Measurements from ENCODE around the gene BDKRB2.
A peak's percentile ranks its signal among the peaks of the same experiment; 100 is the strongest.
"Not testable (repeated sequence)": the region's sequence is repeated elsewhere in the genome, so short reads cannot be mapped to it uniquely, and the experiment has no call there.

Gene BDKRB2

GRCh38 chr14:96229315-96229714 is 24.7 kb downstream of the BDKRB2 start:
- DNase-seq = no peak

GRCh38 chr14:96231056-96231455 is 26.4 kb downstream of the BDKRB2 start:
- no peak for DNase-seq

- no peak for DNase-seq
Observed at GRCh38 chr14:96231526-96232130, 27.0 kb downstream of the BDKRB2 start.

- DNase-seq = no peak
Observed at GRCh38 chr14:96232506-96232905, 27.9 kb downstream of the BDKRB2 start.

GRCh38 chr14:96233661-96234060 is 29.0 kb downstream of the BDKRB2 start:
- DNase-seq = no peak

- no peak for DNase-seq
Observed at GRCh38 chr14:96235426-96235825, 30.8 kb downstream of the BDKRB2 start.

- DNase-seq = no peak
Observed at GRCh38 chr14:96237641-96238040, 33.0 kb downstream of the BDKRB2 start.

- DNase-seq = no peak
Observed at GRCh38 chr14:96238676-96239265, 34.1 kb downstream of the BDKRB2 start.

DNA sequence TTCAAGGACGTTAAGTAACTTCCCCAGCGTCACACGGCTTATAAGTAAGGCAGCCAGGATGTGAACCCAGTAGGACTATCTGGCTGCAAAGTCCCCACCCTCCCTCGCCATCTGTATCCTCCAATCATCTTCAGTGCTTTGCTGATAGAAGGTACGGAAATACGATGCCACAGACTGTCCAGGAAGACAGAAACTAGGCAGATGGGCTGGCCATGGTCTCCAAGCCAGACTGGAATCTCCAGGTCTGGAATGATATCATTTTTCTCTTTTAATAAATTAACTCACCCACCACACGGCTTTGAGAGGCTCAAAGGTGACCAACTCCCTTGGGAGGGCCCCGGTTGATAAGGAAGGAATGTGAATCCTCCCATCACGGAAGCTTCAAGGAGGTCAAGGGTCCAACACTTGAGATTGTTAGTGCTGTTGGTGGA is 35.1 kb downstream of the BDKRB2 start:
- DNase-seq = no peak

DNA sequence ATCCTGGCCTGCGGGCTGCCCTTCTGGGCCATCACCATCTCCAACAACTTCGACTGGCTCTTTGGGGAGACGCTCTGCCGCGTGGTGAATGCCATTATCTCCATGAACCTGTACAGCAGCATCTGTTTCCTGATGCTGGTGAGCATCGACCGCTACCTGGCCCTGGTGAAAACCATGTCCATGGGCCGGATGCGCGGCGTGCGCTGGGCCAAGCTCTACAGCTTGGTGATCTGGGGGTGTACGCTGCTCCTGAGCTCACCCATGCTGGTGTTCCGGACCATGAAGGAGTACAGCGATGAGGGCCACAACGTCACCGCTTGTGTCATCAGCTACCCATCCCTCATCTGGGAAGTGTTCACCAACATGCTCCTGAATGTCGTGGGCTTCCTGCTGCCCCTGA is 36.0 kb downstream of the BDKRB2 start:
- DNase-seq = no peak

- no peak for DNase-seq
Observed at GRCh38 chr14:96242126-96242525, 37.5 kb downstream of the BDKRB2 start.

- no peak for DNase-seq
Observed at GRCh38 chr14:96243785-96244184, 39.1 kb downstream of the BDKRB2 start.

- DNase-seq = not testable (repeated sequence)
Observed at GRCh38 chr14:96245074-96245473, 40.4 kb downstream of the BDKRB2 start.

- DNase-seq = peak; percentile 75
Observed at GRCh38 chr14:96245710-96246538, 41.3 kb downstream of the BDKRB2 start.

GRCh38 chr14:96246539-96246847 is 41.9 kb downstream of the BDKRB2 start:
- peak; percentile 75 for DNase-seq

GRCh38 chr14:96247031-96247430 is 42.4 kb downstream of the BDKRB2 start:
- DNase-seq = no peak

GRCh38 chr14:96249029-96249428 is 44.4 kb downstream of the BDKRB2 start:
- no peak for DNase-seq

GRCh38 chr14:96250485-96250884 is 45.8 kb downstream of the BDKRB2 start:
- no peak for DNase-seq

GRCh38 chr14:96251656-96252155 is 47.1 kb downstream of the BDKRB2 start:
- no peak for DNase-seq

DNA sequence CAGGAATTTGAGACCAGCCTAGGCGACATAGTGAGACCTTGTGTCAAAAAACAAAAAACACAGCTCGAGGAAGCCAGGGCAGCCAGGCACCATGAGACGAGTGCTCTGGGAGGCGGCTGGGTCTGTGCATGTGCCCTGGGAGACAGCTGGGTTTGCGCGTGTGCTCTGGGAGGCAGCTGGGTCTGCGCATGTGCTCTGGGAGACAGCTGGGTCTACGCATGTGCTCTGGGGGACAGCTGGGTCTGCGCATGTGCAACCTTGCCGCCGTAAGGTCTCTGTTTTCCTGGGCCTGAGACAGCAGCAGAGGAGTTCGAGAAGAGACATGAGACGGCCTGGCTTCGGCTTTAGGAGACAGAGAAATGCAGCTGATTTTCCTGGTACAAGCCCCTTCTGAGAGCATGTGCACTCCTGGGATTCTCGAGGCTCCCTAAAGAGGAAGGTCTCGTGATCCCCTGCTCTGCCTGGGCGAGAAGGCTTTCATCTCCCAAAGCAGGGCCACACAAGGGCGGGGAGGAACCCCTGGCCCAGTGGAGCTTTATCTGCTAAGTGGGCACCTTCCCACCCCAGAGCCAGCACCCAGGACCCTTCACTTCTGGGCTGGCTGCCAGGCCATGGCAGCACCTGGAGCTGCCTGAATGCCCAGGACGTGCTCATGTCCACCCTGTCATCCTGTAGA is 47.8 kb downstream of the BDKRB2 start:
- no peak for DNase-seq

DNA sequence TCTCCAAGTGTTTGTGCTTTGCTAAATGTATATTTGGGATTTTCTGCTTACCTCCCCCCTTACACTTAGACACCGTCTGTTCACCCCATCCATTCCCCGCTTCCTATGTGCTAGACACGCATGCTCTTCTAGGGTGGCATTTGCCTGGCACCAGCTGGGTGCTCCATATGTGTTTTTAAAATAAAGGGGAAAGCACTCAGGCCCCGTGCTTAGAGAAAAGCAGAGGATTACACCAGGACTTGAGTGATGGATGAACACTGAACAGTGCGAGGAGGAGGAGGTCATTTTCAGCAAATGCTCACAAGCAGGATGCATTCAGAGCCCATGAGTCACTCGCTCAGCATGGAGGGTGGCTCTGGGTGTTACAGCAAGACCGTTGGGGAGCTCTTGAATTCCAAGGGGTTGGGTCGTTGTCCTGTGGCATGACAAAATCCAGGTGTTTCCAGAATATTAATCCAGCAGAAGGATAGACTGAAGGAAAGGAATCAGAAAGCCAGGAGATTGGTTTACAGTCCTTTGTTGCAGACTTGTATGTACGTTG is 48.4 kb downstream of the BDKRB2 start:
- DNase-seq = no peak

- DNase-seq = no peak
Observed at GRCh38 chr14:96254687-96255086, 50.0 kb downstream of the BDKRB2 start.
